NB4 (cell line): ENCODE results near the gene POLA1.

Experiments used
- CTCF ChIP-seq: IDR thresholded peaks from one replicate; pipeline ENCODE4 v1.5.1; 2012; ENCODE audit warnings: low read depth, low read length
- MAX ChIP-seq: IDR thresholded peaks from 2 replicates; pipeline ENCODE4 v1.6.1; 2011; ENCODE audit warnings: low read depth, low read length
- POLR2A ChIP-seq: IDR thresholded peaks from 2 replicates; pipeline ENCODE4 v1.6.1; 2011; ENCODE audit warnings: mild to moderate bottlenecking; ENCODE audit not compliant: insufficient read length; ENCODE audit errors: extremely low read depth

- TF ChIP-seq CTCF (no peak), POLR2A (no peak), MAX (no peak)
These were observed 308.3 kb downstream of the POLA1 start for GRCh38 chrX:25001808-25002660.
